HepG2 (cell line): Measurements from ENCODE around the gene ITPK1. TPM values are rescaled to one million over a fixed set of nuclear protein-coding genes. Genes with fewer than 3 reads are reported as not detected.

ENCODE experiments used
- BRD4 ChIP-seq: sonication (generic); formaldehyde crosslinking; IDR thresholded peaks from 2 replicates; pipeline ENCODE4 v1.4.0; 2020; ENCODE audit warnings: missing genetic modification reagents
- FOXA1 ChIP-seq, 2 experiments: fragments of 450-650 bp in 1 of 2; sonication (generic) in 1 of 2; formaldehyde crosslinking in 1 of 2; IDR thresholded peaks; 2 replicates each; pipeline versions ENCODE4 v1.4.0 to v1.6.1; 2016 to 2020; ENCODE audit warnings: missing genetic modification reagents in 1 of 2
- GLMP ChIP-seq: sonication (generic); formaldehyde crosslinking; IDR thresholded peaks from 2 replicates; pipeline ENCODE4 v1.9.0; 2021; ENCODE audit warnings: missing genetic modification reagents, mild to moderate bottlenecking, borderline replicate concordance
- HNRNPL ChIP-seq: fragments of 200-400 bp; formaldehyde crosslinking; IDR thresholded peaks from 2 replicates; pipeline ENCODE4 v1.6.1; 2017; ENCODE audit warnings: mild to moderate bottlenecking, low read depth, low read length
- NONO ChIP-seq, 2 experiments: fragments of 450-650 bp in 1 of 2; sonication (generic) in 1 of 2; formaldehyde crosslinking in 1 of 2; IDR thresholded peaks in 1 of 2; conservative IDR thresholded peaks in 1 of 2; 2 replicates each; pipeline versions ENCODE4 v1.6.1 to v1.8.0; 2017 to 2022; ENCODE audit warnings: mild to moderate bottlenecking in 1 of 2, missing genetic modification reagents in 1 of 2, moderate library complexity in 1 of 2
- NPAS2 ChIP-seq: sonication (generic); formaldehyde crosslinking; IDR thresholded peaks from 2 replicates; pipeline ENCODE4 v1.8.0; 2022; ENCODE audit warnings: mild to moderate bottlenecking, missing genetic modification reagents, borderline replicate concordance
- POLR2AphosphoS5 ChIP-seq: IDR thresholded peaks from 2 replicates; pipeline ENCODE4 v1.6.1; 2012; ENCODE audit warnings: low read depth, low read length
- SMAD9 ChIP-seq: sonication (generic); formaldehyde crosslinking; IDR thresholded peaks from 2 replicates; pipeline ENCODE4 v1.5.1; 2020; ENCODE audit warnings: mild to moderate bottlenecking, missing genetic modification reagents
- SYNCRIP ChIP-seq: fragments of 200-400 bp; formaldehyde crosslinking; IDR thresholded peaks from 2 replicates; pipeline ENCODE4 v1.6.1; 2018; ENCODE audit warnings: mild to moderate bottlenecking, low read depth, low read length; ENCODE audit not compliant: insufficient read depth
- U2AF1 ChIP-seq: fragments of 200-400 bp; formaldehyde crosslinking; optimal IDR thresholded peaks from 2 replicates; pipeline ENCODE3; 2017; ENCODE audit warnings: mild to moderate bottlenecking, low read depth, low read length
- YEATS4 ChIP-seq: sonication (generic); formaldehyde crosslinking; IDR thresholded peaks from 2 replicates; pipeline ENCODE4 v1.4.0; 2020; ENCODE audit warnings: missing genetic modification reagents, borderline replicate concordance
- YY1 ChIP-seq: IDR thresholded peaks from 2 replicates; pipeline ENCODE4 v1.6.1; 2011; ENCODE audit warnings: low read length, low read depth, moderate library complexity, mild to moderate bottlenecking; ENCODE audit not compliant: insufficient read depth, insufficient replicate concordance
- ZBTB39 ChIP-seq: sonication (generic); formaldehyde crosslinking; IDR thresholded peaks from 2 replicates; pipeline ENCODE4 v1.5.0; 2020; ENCODE audit warnings: missing genetic modification reagents
- ZNF296 ChIP-seq: sonication (generic); formaldehyde crosslinking; conservative IDR thresholded peaks from 2 replicates; pipeline ENCODE4 v1.5.0; 2020; ENCODE audit warnings: mild to moderate bottlenecking, missing genetic modification reagents
- ZNF3 ChIP-seq: IDR thresholded peaks from 2 replicates; pipeline ENCODE4 v1.7.0; 2017; ENCODE audit warnings: inconsistent platforms
- ZNF431 ChIP-seq: sonication (generic); formaldehyde crosslinking; IDR thresholded peaks from 2 replicates; pipeline ENCODE4 v1.9.0; 2022; ENCODE audit warnings: missing genetic modification reagents, low read depth, mild to moderate bottlenecking, borderline replicate concordance
- ZNF878 ChIP-seq: sonication (generic); formaldehyde crosslinking; IDR thresholded peaks from 2 replicates; pipeline ENCODE4 v1.8.1; 2023; ENCODE audit warnings: mild to moderate bottlenecking, missing genetic modification reagents, moderate library complexity
- polyA plus RNA-seq, 8 experiments: library from polyadenylated mRNA; depleted of rRNA in 3 of 8; stranded (reverse) in 7 of 8; unstranded in 1 of 8; fragments of >200 nt; fragmentation: Illumina TruSeq in 4 of 8; extraction: Trizol in 4 of 8; gene quantifications; 2 replicates each; pipeline versions ENCODE4 v1.2.1 to v1.2.3, GENCODE V29; 2011 to 2016; ENCODE audit warnings: low read depth in 4 of 8, missing spikeins in 1 of 8, mixed read lengths in 1 of 8; ENCODE audit not compliant: insufficient read depth in 1 of 8
- total RNA-seq, 5 experiments: library from RNA; depleted of rRNA; stranded (reverse); fragments of >200 nt; fragmentation: Illumina TruSeq; extraction: Trizol; gene quantifications; 2 replicates each; pipeline ENCODE4 v1.2.3, GENCODE V29; 2016; ENCODE audit warnings: low read depth in 1 of 5
- TF ChIP-seq, protein P1 (sequence below): sonication (generic); formaldehyde crosslinking; IDR thresholded peaks from 2 replicates; pipeline ENCODE4 v1.5.0; 2020; ENCODE audit warnings: missing genetic modification reagents
- TF ChIP-seq, protein P2 (sequence below): sonication (generic); formaldehyde crosslinking; IDR thresholded peaks from 2 replicates; pipeline ENCODE4 v1.4.0; 2020; ENCODE audit warnings: missing genetic modification reagents, borderline replicate concordance

ITPK1 gene
- total and polyA plus RNA-seq, 2 of the 13 experiments (the other 11 are each of a cell fraction or from before 2014, with no cell fraction given), result 20.5 to 47.5 TPM

DNA sequence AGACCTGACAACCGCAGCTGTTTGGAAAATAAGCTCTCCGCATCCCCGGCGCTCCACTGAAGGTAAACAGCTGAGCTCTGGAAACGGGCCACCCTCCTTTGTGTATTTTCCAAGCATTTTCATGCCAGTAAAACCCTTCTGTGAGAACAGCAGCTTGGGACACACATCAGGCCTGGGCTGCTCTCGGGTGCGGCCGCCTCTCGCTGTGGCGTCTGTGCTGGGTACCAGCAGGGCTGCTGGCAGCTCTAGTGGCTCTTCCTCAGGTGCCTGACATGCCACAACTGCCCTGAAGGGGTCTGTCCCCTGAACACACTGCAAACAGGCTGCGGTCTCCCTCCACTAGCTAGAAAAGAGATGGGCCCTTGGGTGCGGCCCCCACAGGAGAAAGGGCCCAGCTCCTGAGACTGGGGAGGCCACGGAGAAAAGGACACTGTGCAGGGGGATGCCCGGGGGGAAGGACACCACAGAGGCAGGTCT is 96.3 kb downstream of the ITPK1 start (continued):
- TF ChIP-seq, protein P1, sequence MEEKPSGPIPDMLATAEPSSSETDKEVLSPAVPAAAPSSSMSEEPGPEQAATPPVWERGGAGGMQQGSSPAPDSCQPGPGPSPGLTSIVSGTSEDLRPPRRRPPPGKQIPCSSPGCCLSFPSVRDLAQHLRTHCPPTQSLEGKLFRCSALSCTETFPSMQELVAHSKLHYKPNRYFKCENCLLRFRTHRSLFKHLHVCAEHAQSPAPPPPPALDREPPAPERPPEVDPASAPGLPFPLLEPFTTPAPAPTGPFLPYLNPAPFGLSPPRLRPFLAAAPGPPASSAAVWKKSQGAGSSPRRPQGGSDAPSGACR (CRISPR knock-in tag), result no peak
- TF ChIP-seq NPAS2 (CRISPR knock-in tag) (no peak), BRD4 (CRISPR knock-in tag) (peak; percentile 31; the same call in 1 of the 2 replicates), NONO (IDR thresholded peaks at IDR 0.05) (no peak), NONO (CRISPR knock-in tag; conservative IDR thresholded peaks at IDR 0.05) (no peak), POLR2AphosphoS5 (no peak), ZNF3 (CRISPR knock-in tag) (no peak), ZNF431 (no peak), YY1 (no peak), SMAD9 (CRISPR knock-in tag) (0 out of 2 replicates have a peak, but pooled peaks have one; percentile 45), FOXA1 (IDR thresholded peaks at IDR 0.05) (no peak), FOXA1 (CRISPR knock-in tag; IDR thresholded peaks at IDR 0.05) (peak; percentile 30; the same call in 1 of the 2 replicates), YEATS4 (CRISPR knock-in tag) (no peak), GLMP (CRISPR knock-in tag) (no peak), HNRNPL (0 out of 2 replicates have a peak, but pooled peaks have one; percentile 68), U2AF1 (peak; percentile 30), ZBTB39 (no peak), SYNCRIP (no peak), ZNF296 (CRISPR knock-in tag) (no peak), ZNF878 (CRISPR knock-in tag) (peak; percentile 55; the same call in 1 of the 2 replicates)
- TF ChIP-seq, protein P2, sequence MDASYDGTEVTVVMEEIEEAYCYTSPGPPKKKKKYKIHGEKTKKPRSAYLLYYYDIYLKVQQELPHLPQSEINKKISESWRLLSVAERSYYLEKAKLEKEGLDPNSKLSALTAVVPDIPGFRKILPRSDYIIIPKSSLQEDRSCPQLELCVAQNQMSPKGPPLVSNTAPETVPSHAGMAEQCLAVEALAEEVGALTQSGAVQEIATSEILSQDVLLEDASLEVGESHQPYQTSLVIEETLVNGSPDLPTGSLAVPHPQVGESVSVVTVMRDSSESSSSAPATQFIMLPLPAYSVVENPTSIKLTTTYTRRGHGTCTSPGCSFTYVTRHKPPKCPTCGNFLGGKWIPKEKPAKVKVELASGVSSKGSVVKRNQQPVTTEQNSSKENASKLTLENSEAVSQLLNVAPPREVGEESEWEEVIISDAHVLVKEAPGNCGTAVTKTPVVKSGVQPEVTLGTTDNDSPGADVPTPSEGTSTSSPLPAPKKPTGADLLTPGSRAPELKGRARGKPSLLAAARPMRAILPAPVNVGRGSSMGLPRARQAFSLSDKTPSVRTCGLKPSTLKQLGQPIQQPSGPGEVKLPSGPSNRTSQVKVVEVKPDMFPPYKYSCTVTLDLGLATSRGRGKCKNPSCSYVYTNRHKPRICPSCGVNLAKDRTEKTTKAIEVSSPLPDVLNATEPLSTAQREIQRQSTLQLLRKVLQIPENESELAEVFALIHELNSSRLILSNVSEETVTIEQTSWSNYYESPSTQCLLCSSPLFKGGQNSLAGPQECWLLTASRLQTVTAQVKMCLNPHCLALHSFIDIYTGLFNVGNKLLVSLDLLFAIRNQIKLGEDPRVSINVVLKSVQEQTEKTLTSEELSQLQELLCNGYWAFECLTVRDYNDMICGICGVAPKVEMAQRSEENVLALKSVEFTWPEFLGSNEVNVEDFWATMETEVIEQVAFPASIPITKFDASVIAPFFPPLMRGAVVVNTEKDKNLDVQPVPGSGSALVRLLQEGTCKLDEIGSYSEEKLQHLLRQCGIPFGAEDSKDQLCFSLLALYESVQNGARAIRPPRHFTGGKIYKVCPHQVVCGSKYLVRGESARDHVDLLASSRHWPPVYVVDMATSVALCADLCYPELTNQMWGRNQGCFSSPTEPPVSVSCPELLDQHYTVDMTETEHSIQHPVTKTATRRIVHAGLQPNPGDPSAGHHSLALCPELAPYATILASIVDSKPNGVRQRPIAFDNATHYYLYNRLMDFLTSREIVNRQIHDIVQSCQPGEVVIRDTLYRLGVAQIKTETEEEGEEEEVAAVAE, result no peak
